Heart right ventricle (tissue), 16 donors: ENCODE data around the gene LGI4. TPM values are rescaled to one million over a fixed set of nuclear protein-coding genes. Genes with fewer than 3 reads are reported as not detected.
"Not testable (repeated sequence)": the region's sequence is repeated elsewhere in the genome, so short reads cannot be mapped to it uniquely, and the experiment has no call there.

Experiments
- ATAC-seq, 8 donors: fragments of 200-7000 bp; cut with Tn5 transposase; one replicate each; pipeline ENCODE4 v1.9.1; 2020; ENCODE audit warnings: mild to moderate bottlenecking in 8 of 8, moderate library complexity in 8 of 8, moderate number of reproducible peaks in 1 of 8
- DNase-seq, 2 donors: peaks; one replicate each; pipeline ENCODE4 v3.0.0-alpha.2; 2020
- H3K27ac ChIP-seq, 10 donors: fragments of 200-600 bp; sonication (generic) in 2 of 10; one replicate each; pipeline versions ENCODE4 v1.5.0 to v1.8.0; 2020 to 2022; ENCODE audit warnings: mild to moderate bottlenecking in 3 of 10
- H3K27me3 ChIP-seq, 7 donors: fragments of 200-600 bp; one replicate each; pipeline ENCODE4 v1.8.0; 2021 to 2022; ENCODE audit warnings: mild to moderate bottlenecking in 2 of 7
- H3K36me3 ChIP-seq, 9 donors: fragments of 200-600 bp; sonication (generic) in 1 of 9; one replicate each; pipeline versions ENCODE4 v1.5.0 to v1.8.0; 2020 to 2022; ENCODE audit warnings: mild to moderate bottlenecking in 2 of 9
- H3K4me1 ChIP-seq, 9 donors: fragments of 200-600 bp; sonication (generic) in 1 of 9; one replicate each; pipeline versions ENCODE4 v1.5.0 to v1.8.0; 2020 to 2022; ENCODE audit warnings: mild to moderate bottlenecking in 4 of 9
- H3K4me3 ChIP-seq, 10 donors: fragments of 200-600 bp; sonication (generic) in 2 of 10; one replicate each; pipeline versions ENCODE4 v1.5.0 to v1.8.0; 2020 to 2022; ENCODE audit warnings: mild to moderate bottlenecking in 7 of 10, moderate library complexity in 2 of 10
- H3K9me3 ChIP-seq, 11 donors: fragments of 200-600 bp in 10 of 11; sonication (generic) in 2 of 11; one replicate each; pipeline versions ENCODE4 v1.5.0 to v1.8.0; 2013 to 2022; ENCODE audit warnings: mild to moderate bottlenecking in 2 of 11, control low read depth in 1 of 11, moderate library complexity in 1 of 11
- WGBS, 2 donors: extraction: QIAGEN DNeasy Blood & Tissue Kit; methylation state at CpG; one replicate each; pipeline ENCODE4 v1.1.7; 2013; ENCODE audit warnings: inconsistent platforms in 1 of 2; 5-methylcytosine and 5-hydroxymethylcytosine counted together
- intact Hi-C, 10 donors: fragments of 100-400 bp; cut with DNase I; formaldehyde crosslinking; loops; one replicate each; pipeline versions ENCODE4 v1.11.1 to v1.14.2; 2022
- polyA plus RNA-seq, 2 donors: library from polyadenylated mRNA; stranded (reverse); fragments of 200-250 nt; gene quantifications; one replicate each; pipeline ENCODE4 v1.2.3, GENCODE V29; 2013
- total RNA-seq, 10 donors: library from RNA; stranded (reverse); fragmentation: NEBNext Ultra II Directional in 3 of 10; extraction: Animal tissue kit (Norgen Biotek cat#: 25700) in 3 of 10; gene quantifications; one replicate each; pipeline versions ENCODE4 v1.2.1 to v1.2.4, GENCODE V29; 2021 to 2023
- TF ChIP-seq, protein P1 (sequence below), 9 donors: fragments of 200-600 bp; sonication (generic) in 2 of 9; IDR thresholded peaks; one replicate each; pipeline versions ENCODE4 v1.5.0 to v1.8.0; 2021 to 2022; ENCODE audit warnings: antibody characterized with exemption in 9 of 9, mild to moderate bottlenecking in 5 of 9, moderate library complexity in 1 of 9
- donor health status: Arrhythmogenic right ventricular cardiomyopathy.
- donor health status: ischemic (EF 13 %, LVEDD 7.1; RV severe dilation, severe dysfunction).
- donor health status: healthy with polysubstance abuse.
- donor health status: DM: no; HTN: yes; CAD: no.
- donor health status: DM: no; HTN: no; CAD: no.
- donor health status: ischemic (EF 25% LVEDD 6.9; RV normal size, moderate dysfunction).
- donor health status: ischemic (EF 25% LVEDD 5.7; RV mildly dilated, moderate dysfunction).
- donor health status: healthy.
- donor health status: DM: yes; HTN: yes; CAD: no.
- donor health status: Ischemic cardiomyopathy.
- donor health status: ischemic (EF 35%, LVEDD 5.7; RV mildly dilated, moderate dysfunction).
- donor health status: nonischemic (EF 11% LVEDD 7.7; RV severe dilation, severe dysfunction).
- donor health status: DM: yes; HTN: yes; CAD: no.
- donor health status: PGD.
- donor health status: ischemic (EF 29% LVEDD 5.4; RV normal size, mild dysfunction).
- donor health status: nonischemic (EF 23%, LVEDD 6.1; RV moderate dilation, normal function).

Gene LGI4
- total and polyA plus RNA-seq, 12 donors = 4.3 to 30.0 (median 8.3) TPM

GRCh38 chr19:35130761-35131720, 3.8 kb downstream of the LGI4 start:
- Histone ChIP-seq H3K27ac (no peak overlapping the region), H3K4me1 (peaks cover 0 to 24% (median 10%) of the 10 kb centered on the region in 9 donors), H3K36me3 (no peaks in the 10 kb centered on the region), H3K27me3 (no peaks in the 10 kb centered on the region), H3K9me3 (no peaks in the 10 kb centered on the region), H3K4me3 (no peak overlapping the region)
- 82 to 83% methylated on average over 31 of the region's 31 CpGs for WGBS, 2 donors
- ATAC-seq (no peak), DNase-seq (no peak)
- TF ChIP-seq, protein P1, sequence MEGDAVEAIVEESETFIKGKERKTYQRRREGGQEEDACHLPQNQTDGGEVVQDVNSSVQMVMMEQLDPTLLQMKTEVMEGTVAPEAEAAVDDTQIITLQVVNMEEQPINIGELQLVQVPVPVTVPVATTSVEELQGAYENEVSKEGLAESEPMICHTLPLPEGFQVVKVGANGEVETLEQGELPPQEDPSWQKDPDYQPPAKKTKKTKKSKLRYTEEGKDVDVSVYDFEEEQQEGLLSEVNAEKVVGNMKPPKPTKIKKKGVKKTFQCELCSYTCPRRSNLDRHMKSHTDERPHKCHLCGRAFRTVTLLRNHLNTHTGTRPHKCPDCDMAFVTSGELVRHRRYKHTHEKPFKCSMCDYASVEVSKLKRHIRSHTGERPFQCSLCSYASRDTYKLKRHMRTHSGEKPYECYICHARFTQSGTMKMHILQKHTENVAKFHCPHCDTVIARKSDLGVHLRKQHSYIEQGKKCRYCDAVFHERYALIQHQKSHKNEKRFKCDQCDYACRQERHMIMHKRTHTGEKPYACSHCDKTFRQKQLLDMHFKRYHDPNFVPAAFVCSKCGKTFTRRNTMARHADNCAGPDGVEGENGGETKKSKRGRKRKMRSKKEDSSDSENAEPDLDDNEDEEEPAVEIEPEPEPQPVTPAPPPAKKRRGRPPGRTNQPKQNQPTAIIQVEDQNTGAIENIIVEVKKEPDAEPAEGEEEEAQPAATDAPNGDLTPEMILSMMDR (IDR thresholded peaks at IDR 0.05) = no peak
- intact Hi-C loops = loop anchor here in 2 of 10 donors (5.0 to 10.0 kb wide), 2 partner anchors 64 to 66 kb away; no protein-coding TSS in a partner anchor

DNA sequence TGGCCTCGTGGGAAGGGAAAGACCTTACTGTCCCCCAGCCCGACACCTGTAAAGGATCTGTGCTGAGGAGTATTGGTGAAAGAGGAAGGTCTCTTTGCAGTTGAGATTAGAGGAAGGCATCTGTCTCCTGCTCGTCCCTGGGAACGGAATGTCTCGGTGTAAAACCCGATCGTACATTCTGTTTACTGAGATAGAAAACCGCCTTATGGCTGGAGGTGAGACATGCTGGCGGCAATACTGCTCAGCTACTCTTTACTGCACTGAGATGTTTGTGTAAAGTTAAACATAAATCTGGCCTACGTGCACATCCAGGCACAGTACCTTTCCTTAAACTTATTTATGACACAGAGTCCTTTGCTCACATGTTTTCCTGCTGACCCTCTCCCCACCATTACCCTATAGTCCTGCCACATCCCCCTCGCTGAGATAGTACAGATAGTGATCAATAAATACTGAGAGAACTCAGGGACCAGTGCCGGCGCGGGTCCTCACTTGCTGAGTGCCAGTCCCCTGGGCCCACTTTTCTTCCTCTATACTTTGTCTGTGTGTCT, 5.1 kb downstream of the LGI4 start:
- H3K4me3 ChIP-seq, DNase-seq, H3K9me3 ChIP-seq, ATAC-seq, H3K27me3 ChIP-seq, H3K36me3 ChIP-seq: not testable (repeated sequence)
- intact Hi-C loops = loop anchor here in 2 of 10 donors (5.0 to 10.0 kb wide), 2 partner anchors 62 to 65 kb away; no protein-coding TSS in a partner anchor
- peaks cover 0 to 26% (median 8%) of the 10 kb centered on the region in 9 donors for H3K4me1 ChIP-seq
- 60 to 65% methylated on average over 14 of the region's 14 CpGs for WGBS, 2 donors
- H3K27ac ChIP-seq = peak overlapping the region in 1 of 10 donors; percentile 50

- Histone ChIP-seq H3K27me3 (no peaks in the 10 kb centered on the region), H3K9me3 (no peaks in the 10 kb centered on the region), H3K4me1 (peaks cover 2 to 30% (median 18%) of the 10 kb centered on the region in 9 donors), H3K27ac (no peak overlapping the region), H3K36me3 (no peaks in the 10 kb centered on the region), H3K4me3 (no peak overlapping the region)
- 91% methylated on average over 9 of the region's 9 CpGs for WGBS, 2 donors
- ATAC-seq (no peak), DNase-seq (no peak)
- intact Hi-C loops = no loop called here
- TF ChIP-seq, protein P1 (IDR thresholded peaks at IDR 0.05) = no peak
These were observed 6.3 kb downstream of the LGI4 start for GRCh38 chr19:35128398-35129057.

- 82 to 84% methylated on average over 7 of the region's 7 CpGs for WGBS, 2 donors
- Histone ChIP-seq H3K4me3 (no peak overlapping the region), H3K4me1 (peaks cover 5 to 37% (median 25%) of the 10 kb centered on the region in 9 donors), H3K9me3 (no peaks in the 10 kb centered on the region), H3K27me3 (no peaks in the 10 kb centered on the region), H3K27ac (no peak overlapping the region), H3K36me3 (no peaks in the 10 kb centered on the region)
- intact Hi-C loops = no loop called here
- TF ChIP-seq, protein P1 (IDR thresholded peaks at IDR 0.05) = no peak
- DNase-seq (no peak), ATAC-seq (no peak)
These were observed 7.0 kb downstream of the LGI4 start for GRCh38 chr19:35127871-35128270.
